ENCODE data around the gene CYP24A1. TPM values are rescaled to one million over a fixed set of nuclear protein-coding genes. Genes with fewer than 3 reads are reported as not detected.

The CYP24A1 gene
- polyA plus RNA-seq, 3 donors: not detected

DNA sequence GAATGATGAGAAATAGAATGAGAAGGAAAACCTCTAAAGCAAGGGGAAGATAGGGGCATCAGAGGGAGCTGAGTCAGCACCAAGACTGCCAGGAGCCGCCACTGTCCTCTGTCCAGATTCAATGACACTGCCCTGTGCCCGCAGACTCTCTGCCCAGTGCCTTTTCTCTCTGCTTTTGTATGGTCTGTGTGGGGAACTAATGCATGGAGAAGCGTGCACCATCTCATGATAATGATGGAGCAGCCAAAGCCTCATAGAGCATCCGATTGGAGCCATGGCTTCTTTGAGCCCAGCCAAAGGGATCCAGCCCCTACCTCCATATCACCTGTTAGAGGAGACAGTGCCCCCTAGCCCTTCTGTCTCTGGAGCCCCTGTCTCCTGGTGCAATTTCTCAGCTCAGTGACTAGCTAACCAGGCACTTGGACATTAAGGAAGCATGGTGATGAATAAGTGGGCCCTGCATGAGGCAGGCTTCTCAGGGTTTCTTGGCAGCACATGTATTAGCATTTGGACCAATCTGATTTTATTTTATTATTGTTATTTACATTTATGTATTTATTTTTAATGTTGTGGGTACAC lies 27.6 kb upstream of the CYP24A1 start:
- no CpG with 5 or more reads among the region's 4 CpGs for WGBS (ENCODE audit: insufficient coverage)
- intact Hi-C loops (cut with micrococcal nuclease): no loop called here

DNA sequence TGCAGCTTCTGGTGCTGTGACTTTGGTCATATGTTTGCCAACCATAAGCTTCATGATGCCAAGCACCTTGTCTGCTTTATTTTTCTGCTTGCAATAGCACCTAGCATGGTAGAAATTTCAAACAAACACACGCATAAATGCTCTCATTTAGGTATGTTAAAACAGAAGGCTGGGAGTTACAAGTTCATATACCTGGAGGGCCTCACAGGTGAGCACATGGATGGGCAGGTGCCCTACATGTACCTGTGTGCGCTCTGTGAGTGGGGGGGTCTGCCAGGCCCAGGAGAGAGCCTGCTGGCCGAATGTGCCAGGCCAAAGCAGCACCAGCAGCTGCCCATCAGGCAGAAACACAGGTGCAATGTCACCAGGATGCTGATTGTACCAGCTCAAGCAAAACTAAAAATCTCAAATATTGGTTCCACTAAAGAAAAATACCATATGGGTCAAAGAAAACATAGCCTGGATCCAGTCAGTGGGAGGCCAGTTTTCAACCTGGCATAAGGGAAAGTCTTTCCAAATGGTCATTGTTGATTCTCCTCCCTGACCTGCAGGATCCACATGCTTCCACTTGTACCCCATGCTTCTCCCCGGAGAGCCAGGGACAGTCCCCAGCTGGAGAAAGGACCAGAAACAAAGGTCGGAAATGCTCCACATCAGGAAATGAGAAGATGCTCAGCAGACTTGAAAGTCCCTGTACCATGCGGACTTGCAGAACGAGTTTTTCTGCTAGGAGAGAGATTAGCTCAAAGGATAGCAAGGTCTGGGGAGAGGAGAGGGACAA lies 26.9 kb upstream of the CYP24A1 start:
- Histone ChIP-seq H2AFZ (ENCODE audit: insufficient read depth, low read depth, low read length, poor library complexity, severe bottlenecking) (no peak overlapping the region), H3K79me2 (ENCODE audit: insufficient read depth, low read length) (no peaks in the 10 kb centered on the region), H4K20me1 (ENCODE audit: insufficient read depth, low read length) (no peaks in the 10 kb centered on the region), H3K9ac (ENCODE audit: insufficient read depth, low read length, poor library complexity, severe bottlenecking) (no peak overlapping the region), H3K36me3 (replicated peaks in 1 of 2; ENCODE audit: control insufficient read depth in 1 of 2, insufficient read depth in 2 of 2, low read length in 2 of 2) (no peaks in the 10 kb centered on the region), H3K4me3 (replicated peaks in 1 of 3; ENCODE audit: low read depth in 2 of 3, low read length in 3 of 3) (no peak overlapping the region), H3K4me2 (replicated peaks; ENCODE audit: extremely low read depth, low read length, poor library complexity, severe bottlenecking) (no peak overlapping the region), H3K9me3 (replicated peaks in 1 of 2; ENCODE audit: control insufficient read depth in 1 of 2, insufficient read depth in 1 of 2, low read length in 2 of 2) (no peaks in the 10 kb centered on the region), H3K4me1 (ENCODE audit: control insufficient read depth in 1 of 2, insufficient read depth in 2 of 2, low read length in 2 of 2) (peaks cover 13 to 14% of the 10 kb centered on the region in 2 donors), H3K27me3 (ENCODE audit: control insufficient read depth in 2 of 2, insufficient read depth in 2 of 2, low read length in 2 of 2) (no peaks in the 10 kb centered on the region), H3K27ac (ENCODE audit: low read depth in 1 of 2, low read length in 2 of 2) (no peak overlapping the region)
- no peak for DNase-seq
- H3K4me1 Mint-ChIP-seq: peaks cover 18% of the 10 kb centered on the region
- 71% methylated on average over 5 of the region's 7 CpGs for WGBS (ENCODE audit: insufficient coverage)
- TF ChIP-seq, protein P1, sequence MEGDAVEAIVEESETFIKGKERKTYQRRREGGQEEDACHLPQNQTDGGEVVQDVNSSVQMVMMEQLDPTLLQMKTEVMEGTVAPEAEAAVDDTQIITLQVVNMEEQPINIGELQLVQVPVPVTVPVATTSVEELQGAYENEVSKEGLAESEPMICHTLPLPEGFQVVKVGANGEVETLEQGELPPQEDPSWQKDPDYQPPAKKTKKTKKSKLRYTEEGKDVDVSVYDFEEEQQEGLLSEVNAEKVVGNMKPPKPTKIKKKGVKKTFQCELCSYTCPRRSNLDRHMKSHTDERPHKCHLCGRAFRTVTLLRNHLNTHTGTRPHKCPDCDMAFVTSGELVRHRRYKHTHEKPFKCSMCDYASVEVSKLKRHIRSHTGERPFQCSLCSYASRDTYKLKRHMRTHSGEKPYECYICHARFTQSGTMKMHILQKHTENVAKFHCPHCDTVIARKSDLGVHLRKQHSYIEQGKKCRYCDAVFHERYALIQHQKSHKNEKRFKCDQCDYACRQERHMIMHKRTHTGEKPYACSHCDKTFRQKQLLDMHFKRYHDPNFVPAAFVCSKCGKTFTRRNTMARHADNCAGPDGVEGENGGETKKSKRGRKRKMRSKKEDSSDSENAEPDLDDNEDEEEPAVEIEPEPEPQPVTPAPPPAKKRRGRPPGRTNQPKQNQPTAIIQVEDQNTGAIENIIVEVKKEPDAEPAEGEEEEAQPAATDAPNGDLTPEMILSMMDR (IDR thresholded peaks at IDR 0.05): no peak
- H3K36me3 Mint-ChIP-seq: no peaks in the 10 kb centered on the region
- H3K9me3 Mint-ChIP-seq: no peaks in the 10 kb centered on the region
- H3K4me3 Mint-ChIP-seq: no peak overlapping the region
- intact Hi-C loops (cut with micrococcal nuclease): no loop called here
- no peak overlapping the region for H3K27ac Mint-ChIP-seq
- H3K27me3 Mint-ChIP-seq (ENCODE audit: low read depth in 3 of 3): peaks cover 0 to 3% (median 0%) of the 10 kb centered on the region in 3 donors

More for the DNA sequence above, 27.6 kb upstream of the CYP24A1 start:
- Histone ChIP-seq H2AFZ (ENCODE audit: insufficient read depth, low read depth, low read length, poor library complexity, severe bottlenecking) (no peak overlapping the region), H3K36me3 (replicated peaks in 1 of 2; ENCODE audit: control insufficient read depth in 1 of 2, insufficient read depth in 2 of 2, low read length in 2 of 2) (no peaks in the 10 kb centered on the region), H3K9me3 (replicated peaks in 1 of 2; ENCODE audit: control insufficient read depth in 1 of 2, insufficient read depth in 1 of 2, low read length in 2 of 2) (no peaks in the 10 kb centered on the region), H3K27ac (ENCODE audit: low read depth in 1 of 2, low read length in 2 of 2) (no peak overlapping the region), H4K20me1 (ENCODE audit: insufficient read depth, low read length) (no peaks in the 10 kb centered on the region), H3K4me1 (ENCODE audit: control insufficient read depth in 1 of 2, insufficient read depth in 2 of 2, low read length in 2 of 2) (peaks cover 7 to 9% of the 10 kb centered on the region in 2 donors), H3K4me3 (replicated peaks in 1 of 3; ENCODE audit: low read depth in 2 of 3, low read length in 3 of 3) (no peak overlapping the region), H3K79me2 (ENCODE audit: insufficient read depth, low read length) (no peaks in the 10 kb centered on the region), H3K9ac (ENCODE audit: insufficient read depth, low read length, poor library complexity, severe bottlenecking) (no peak overlapping the region), H3K4me2 (replicated peaks; ENCODE audit: extremely low read depth, low read length, poor library complexity, severe bottlenecking) (no peak overlapping the region), H3K27me3 (ENCODE audit: control insufficient read depth in 2 of 2, insufficient read depth in 2 of 2, low read length in 2 of 2) (no peaks in the 10 kb centered on the region)
- peaks cover 0 to 3% (median 0%) of the 10 kb centered on the region in 3 donors for H3K27me3 Mint-ChIP-seq (ENCODE audit: low read depth in 3 of 3)
- no peak overlapping the region for H3K4me3 Mint-ChIP-seq
- TF ChIP-seq, protein P1 (IDR thresholded peaks at IDR 0.05): no peak
- no peaks in the 10 kb centered on the region for H3K9me3 Mint-ChIP-seq
- H3K36me3 Mint-ChIP-seq: no peaks in the 10 kb centered on the region
- no peak for DNase-seq
- H3K27ac Mint-ChIP-seq: no peak overlapping the region
- peaks cover 11% of the 10 kb centered on the region for H3K4me1 Mint-ChIP-seq

Data from CD14-positive monocyte (primary cell).